NCI-H2171 (cell line): ENCODE measurements around the gene UTY.
"Not testable (repeated sequence)": the region's sequence is repeated elsewhere in the genome, so short reads cannot be mapped to it uniquely, and the experiment has no call there.

ENCODE experiments used
- DNase-seq: peaks from one replicate; lab custom pipeline; 2025; lab: John Stamatoyannopoulos, UW

Gene UTY

DNA sequence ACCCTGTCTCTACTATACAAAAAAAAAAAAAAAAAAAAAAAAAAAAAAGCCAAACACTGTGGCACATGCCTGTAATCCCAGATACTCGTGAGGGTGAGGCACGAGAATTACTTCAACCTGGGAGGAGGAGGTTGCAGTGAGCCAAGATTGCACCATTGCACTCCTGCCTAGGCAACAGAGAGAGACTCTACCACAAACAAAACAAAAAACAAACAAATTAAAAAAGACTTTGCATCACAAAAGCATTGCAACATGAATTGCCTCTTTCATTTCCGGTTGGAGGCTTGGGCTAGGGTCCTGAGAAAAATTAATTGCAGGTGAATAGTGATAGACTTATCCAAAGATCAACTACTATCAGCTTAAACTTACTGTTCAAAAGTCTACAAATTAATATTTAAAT is 180.4 kb downstream of the UTY start:
- DNase-seq = no peak

- no peak for DNase-seq
Observed at GRCh38 chrY:13296176-13296890, 183.5 kb downstream of the UTY start.

DNA sequence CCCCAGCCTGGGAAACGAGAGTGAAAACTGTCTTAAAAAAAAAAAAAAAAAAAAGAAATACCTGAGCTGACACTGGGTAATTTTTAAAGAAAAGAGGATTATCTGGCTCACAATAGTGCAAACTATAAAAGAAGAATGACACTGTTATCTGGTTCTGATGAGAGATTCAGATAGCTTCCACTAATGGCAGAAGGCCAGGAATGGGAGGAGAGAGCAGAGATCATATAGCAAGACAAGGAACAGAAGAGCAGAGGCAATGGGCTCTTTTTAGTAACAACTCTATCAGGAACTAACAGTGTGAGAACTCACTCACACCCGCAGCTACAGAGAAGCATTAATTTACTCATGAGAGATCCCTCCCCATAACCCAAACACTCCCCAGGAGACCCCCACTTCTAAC is 184.8 kb downstream of the UTY start:
- no peak for DNase-seq

GRCh38 chrY:13291199-13291598 is 188.6 kb downstream of the UTY start:
- no peak for DNase-seq

- DNase-seq = not testable (repeated sequence)
Observed at GRCh38 chrY:13282151-13283054, 197.4 kb downstream of the UTY start.

GRCh38 chrY:13279561-13279960 is 200.3 kb downstream of the UTY start:
- DNase-seq = no peak

GRCh38 chrY:13271706-13272105 is 208.1 kb downstream of the UTY start:
- no peak for DNase-seq

- DNase-seq = not testable (repeated sequence)
Observed at GRCh38 chrY:13253941-13254440, 225.8 kb downstream of the UTY start.

GRCh38 chrY:13250421-13250820 is 229.4 kb downstream of the UTY start:
- no peak for DNase-seq

- no peak for DNase-seq
Observed at GRCh38 chrY:13243716-13244115, 236.1 kb downstream of the UTY start.

DNA sequence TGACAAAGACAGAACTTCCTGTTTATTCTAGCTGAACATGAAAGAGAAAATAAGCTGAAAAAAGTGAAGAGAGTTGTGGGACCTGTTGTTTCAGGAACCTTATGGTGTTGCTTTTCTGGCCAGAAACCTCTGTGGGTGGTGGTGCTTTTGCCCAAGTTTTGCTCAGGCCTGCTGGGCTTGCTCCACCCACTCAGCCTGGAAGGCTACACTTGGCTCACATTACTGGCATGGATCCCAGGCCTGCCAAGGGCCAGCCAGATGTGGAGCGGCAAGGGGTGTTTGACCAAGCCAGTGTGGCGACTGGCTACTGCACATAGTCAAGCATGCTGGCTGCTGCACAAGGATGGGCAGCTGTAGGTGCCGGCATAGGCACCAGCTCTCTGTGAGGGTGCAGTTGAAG is 245.9 kb downstream of the UTY start:
- DNase-seq = no peak

- DNase-seq = no peak
Observed at GRCh38 chrY:13233118-13233517, 246.7 kb downstream of the UTY start.

DNA sequence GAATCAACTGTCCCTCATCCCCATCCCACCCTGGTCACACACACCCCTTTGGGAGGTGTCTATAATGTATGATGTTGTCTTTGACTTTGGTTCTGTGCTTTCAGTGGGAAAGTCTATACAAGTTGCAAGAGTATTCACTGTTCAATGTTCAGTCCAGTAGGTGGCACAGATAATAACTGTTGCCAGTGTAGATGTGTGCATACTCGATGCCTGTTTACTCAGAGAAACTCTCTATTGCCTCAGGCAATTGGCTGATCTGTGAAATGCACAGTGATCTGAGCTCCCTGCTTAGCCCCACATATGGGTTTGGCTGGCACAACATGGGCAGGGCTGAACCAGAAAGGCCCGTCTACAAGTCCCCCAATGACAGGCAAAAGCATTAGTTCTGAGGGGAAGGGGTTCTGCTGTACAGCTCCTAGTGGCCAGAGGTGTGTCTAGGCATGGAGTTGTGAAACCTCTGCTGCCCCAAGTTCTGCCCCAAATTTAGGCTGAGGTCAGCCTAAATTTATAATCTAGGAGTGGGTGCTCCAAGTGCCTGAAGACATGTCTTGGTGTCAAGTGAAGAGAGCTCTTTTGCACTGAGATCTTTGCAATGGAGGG is 252.4 kb downstream of the UTY start:
- no peak for DNase-seq

- no peak for DNase-seq
Observed at GRCh38 chrY:13210961-13211646, 268.7 kb downstream of the UTY start.

- DNase-seq = no peak
Observed at GRCh38 chrY:13205214-13205613, 274.6 kb downstream of the UTY start.
